GM18517 (cell line): ENCODE data around the gene GAA.

Source experiments
- ATAC-seq: cut with Tn5 transposase; IDR thresholded peaks from one replicate; pipeline ENCODE4 v1.9.1; 2021; ENCODE audit warnings: mild to moderate bottlenecking, moderate library complexity; ENCODE audit not compliant: unreplicated experiment

GAA gene

GRCh38 chr17:80103449-80104085, 2.2 kb downstream of the GAA start:
- no peak for ATAC-seq

GRCh38 chr17:80104321-80104955, 3.1 kb downstream of the GAA start:
- no peak for ATAC-seq

- ATAC-seq: no peak
Measured at GRCh38 chr17:80104956-80105375, 3.6 kb downstream of the GAA start.

- ATAC-seq: no peak
Measured at GRCh38 chr17:80105762-80106161, 4.4 kb downstream of the GAA start.

- no peak for ATAC-seq
Measured at GRCh38 chr17:80106176-80106575, 4.8 kb downstream of the GAA start.

- no peak for ATAC-seq
Measured at GRCh38 chr17:80106751-80107150, 5.4 kb downstream of the GAA start.

GRCh38 chr17:80107231-80108021, 6.0 kb downstream of the GAA start:
- no peak for ATAC-seq

GRCh38 chr17:80108036-80108971, 6.9 kb downstream of the GAA start:
- ATAC-seq: no peak

- no peak for ATAC-seq
Measured at GRCh38 chr17:80109066-80109660, 7.8 kb downstream of the GAA start.

GRCh38 chr17:80109713-80110446, 8.5 kb downstream of the GAA start:
- ATAC-seq: no peak

GRCh38 chr17:80110447-80110812, 9.0 kb downstream of the GAA start:
- no peak for ATAC-seq

GRCh38 chr17:80110927-80111701, 9.7 kb downstream of the GAA start:
- ATAC-seq: no peak

GRCh38 chr17:80111702-80112470, 10.5 kb downstream of the GAA start:
- no peak for ATAC-seq

- ATAC-seq: no peak
Measured at GRCh38 chr17:80112471-80113032, 11.2 kb downstream of the GAA start.

GRCh38 chr17:80113033-80113484, 11.7 kb downstream of the GAA start:
- ATAC-seq: no peak

- no peak for ATAC-seq
Measured at GRCh38 chr17:80114758-80115157, 13.4 kb downstream of the GAA start.

- ATAC-seq: no peak
Measured at GRCh38 chr17:80115159-80115558, 13.8 kb downstream of the GAA start.
